Limb (tissue), 2 donors: ENCODE data around the gene TMPRSS3.
A peak's percentile ranks its signal among the peaks of the same experiment; 100 is the strongest.

ENCODE experiments used
- DNase-seq, 2 donors: peaks; one replicate each; pipeline ENCODE4 v3.0.0-alpha.2; 2016; ENCODE audit errors: extremely low spot score in 2 of 2

Gene TMPRSS3

DNA sequence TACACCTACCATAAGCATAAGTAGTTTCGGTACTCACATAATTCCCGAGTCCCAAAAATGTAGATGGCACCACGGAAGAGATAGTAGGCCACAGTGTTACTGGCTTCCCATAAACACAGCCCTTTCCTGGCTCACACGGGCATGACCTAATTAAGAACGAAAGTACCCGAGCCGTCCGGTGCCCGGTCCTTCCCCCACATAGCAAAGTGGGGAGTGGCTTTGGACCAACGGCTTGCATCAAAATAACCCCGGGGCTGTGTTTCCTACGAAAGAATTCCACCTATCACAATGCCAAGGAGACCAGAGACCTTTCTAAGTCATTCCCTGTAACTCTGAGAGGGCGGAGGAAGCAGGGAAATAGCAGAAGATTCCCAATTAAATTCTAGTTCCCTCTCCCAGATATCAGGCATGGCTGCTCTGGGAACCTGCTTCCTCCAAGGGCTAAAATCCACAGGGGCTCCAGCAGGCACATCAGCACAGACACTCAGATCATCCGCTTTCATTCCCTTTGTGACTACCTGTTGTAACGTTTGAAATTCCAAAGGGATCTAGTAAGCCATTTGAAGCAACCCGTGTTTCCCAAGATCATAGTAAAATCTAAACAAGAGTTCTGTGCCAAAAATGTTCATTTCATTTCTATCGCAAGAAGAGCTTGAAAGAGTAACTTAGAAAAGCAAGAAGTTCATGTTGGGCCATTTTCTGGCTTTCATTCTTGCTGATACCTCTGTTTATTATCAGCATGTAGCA, at the start of gene TMPRSS3:
Gene TMPRSS3 (minus strand): TSS at position 148 of the 747 bp plus-strand sequence. CDS start 635 bp downstream, outside the sequence.
- no peak for DNase-seq

DNA sequence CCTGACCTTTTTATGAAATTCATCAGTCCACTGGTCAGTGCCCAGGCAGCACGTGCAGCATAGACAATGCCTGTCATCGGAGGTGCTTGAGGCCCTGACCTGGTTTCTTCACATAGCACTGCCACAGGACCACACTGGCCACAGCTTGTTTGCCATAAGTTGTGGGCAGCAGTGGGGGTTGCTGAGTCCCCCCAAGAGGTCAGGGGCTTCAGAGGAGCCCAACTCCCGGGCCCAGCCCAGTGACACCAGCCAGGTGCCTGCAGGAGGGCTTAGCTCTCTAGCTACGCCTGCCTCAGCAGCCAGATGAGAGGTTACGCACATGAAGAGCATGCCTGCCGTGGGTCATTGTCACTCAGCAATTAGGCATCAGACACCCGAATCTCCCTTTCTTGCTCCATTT, 49.5 kb upstream of the TMPRSS3 start:
- DNase-seq: no peak

DNA sequence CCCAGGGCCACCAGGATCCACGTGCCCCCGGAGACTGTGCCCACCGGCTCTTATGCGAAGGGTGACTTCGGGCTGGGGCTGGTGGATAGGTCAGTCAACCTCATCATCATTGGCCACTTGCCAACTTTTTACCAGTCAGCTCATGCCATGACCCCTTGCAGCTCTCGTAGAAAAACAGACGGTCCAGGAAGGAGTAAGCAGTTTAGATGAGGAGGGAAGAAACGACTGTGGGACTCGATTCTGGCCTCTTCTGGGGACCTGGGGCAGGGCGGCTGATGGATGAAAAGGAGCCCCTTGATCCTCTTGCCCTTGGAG, 48.9 kb upstream of the TMPRSS3 start:
- DNase-seq: no peak

DNA sequence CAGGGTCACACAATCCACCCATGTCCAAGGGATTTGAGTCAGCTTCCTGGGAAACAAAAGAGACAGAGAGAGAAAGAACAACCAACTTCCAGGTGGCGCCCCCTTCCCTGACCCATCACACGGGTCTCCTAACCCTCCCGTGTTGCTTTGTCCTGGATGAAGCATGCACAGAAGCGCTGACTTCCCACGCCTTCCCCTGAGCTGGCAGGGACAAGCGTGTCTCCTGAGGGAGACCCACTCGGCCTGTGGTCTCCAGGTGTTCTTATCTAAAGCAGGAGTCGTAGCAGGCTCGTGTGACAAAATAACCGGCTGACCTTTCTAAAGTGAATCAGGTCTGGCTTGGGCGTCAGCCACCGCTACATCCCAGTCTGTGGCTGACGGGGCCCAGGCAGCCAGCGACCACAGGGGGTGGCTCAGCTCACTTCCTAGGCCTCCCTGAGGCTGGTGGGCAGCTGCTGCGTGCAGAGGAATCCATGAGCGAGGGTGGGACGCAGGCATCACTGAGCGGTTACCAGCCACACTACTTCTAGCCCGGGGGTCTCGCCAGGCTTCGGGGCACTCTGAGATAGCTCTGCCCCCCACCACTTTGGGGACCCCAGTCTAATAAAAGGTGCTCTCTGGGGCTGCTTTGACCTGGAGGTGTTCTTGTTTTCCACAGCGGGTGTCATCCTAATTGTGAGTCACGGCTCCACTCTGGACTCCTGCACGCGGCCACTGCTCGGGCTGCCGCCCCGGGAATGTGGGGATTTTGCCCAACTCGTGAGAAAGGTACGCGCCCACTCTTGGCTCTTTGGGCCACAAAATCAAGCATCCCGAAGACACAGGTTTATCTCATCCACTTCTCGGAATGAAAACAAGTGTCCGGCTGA, 48.3 kb upstream of the TMPRSS3 start:
- DNase-seq: no peak

DNA sequence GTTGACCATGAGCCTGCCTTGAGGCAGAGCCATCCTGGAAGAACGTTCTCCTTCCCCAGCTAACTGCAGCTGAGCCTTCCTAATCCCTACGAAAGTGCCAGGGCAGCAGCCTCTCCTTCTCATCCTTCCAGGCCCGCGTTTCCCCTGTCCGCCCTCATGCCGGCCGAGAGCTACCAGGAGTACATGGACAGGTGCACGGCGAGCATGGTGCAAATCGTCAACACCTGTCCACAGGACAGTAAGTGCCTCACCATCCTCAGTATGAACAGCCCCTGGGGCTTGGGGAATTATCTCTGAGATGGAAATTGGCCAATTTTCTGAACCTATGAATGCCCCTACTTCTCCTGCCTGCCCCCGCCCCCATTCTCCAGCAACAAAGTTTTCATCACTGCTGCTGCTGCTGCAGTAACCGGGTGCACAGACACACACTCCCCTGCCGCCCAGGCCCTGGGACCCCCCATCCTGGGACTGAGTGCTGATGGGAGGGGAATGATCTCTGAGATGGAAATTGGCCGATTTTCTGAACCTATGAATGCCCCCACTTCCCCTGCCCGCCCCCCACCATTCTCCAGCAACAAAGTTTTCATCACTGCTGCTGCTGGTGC, 47.4 kb upstream of the TMPRSS3 start:
- no peak for DNase-seq

DNA sequence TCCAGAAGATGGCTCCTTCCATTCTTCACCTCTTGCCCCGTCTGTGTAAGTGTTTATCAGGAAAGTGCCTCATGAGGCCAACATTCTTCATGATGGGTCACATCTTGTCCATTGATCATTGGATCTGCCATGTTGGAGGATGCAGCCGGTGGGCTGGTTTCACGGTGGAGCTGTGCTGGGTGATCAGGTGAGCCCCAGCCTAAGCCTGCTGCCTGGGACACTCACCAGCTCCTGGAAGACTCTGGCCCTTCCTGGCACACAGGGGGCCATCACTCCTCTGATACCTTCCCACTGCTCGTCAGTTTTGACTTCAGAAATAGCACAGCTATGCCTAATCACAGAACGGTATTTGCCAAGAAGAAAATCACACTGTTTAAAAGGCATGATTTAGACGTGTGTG, 46.1 kb upstream of the TMPRSS3 start:
- DNase-seq: no peak

DNA sequence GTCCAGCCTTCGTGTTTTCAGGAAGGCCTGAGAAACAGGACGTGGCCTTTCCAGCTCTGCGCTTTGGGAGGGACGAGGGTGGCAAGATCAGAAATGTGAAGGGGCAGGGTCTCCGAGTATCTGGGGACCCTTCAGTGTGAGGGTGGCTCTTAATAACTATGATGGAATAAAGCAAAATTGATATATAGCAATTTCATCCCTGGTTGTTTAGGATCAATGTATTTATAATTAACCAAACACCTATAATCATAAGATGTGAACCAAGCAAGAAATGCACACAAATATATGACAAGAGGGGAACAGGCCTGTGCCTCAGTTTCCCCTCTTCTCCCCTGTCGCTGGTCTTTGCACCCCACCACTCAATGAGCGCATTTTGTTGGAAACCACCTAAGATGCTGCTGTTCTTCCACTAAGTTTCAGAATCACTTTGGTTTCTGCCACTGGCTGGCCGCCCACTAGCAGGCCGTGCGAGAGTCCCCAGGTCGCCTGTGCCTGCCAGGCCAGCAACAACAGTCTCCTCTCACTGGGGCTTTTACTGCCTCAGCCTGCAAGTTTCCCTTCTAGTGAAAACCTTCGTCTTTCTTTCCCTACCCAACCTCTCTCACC, 44.4 kb upstream of the TMPRSS3 start:
- no peak for DNase-seq

DNA sequence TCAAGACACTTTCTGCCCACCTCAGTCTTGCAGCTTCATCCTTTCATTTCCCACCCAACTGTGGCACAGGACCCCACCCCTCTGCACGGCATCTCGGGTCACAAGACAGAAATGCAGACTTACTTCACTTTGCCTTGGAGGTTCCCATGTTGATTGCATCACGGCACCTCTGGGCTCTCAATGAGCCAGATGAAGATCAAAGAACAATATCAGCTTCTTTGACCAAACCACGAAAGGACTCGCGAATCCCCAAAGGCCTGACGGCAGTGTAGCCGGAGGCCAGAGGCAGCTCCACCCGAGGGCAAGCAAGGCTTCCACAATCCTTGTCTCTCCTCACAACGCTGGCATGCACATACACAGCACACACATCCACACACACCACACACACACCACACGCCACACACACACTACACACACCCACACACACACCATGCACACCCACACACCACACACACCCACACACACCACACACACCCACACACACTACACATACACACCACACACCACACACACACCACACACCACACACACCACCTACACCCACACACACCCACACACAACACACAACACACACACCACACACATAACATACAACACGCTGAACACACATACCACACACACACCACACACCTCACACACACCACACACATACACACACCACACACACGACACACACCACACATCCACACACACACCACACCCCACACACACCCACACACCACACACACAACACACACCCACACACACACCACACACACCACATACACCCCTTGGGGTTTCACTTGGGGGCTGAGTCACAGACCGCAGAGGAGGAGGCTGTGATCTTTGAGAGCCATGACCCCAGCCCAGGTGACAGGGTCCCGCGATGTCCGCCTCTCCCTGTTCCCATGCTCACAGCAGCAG, 43.7 kb upstream of the TMPRSS3 start:
- no peak for DNase-seq

DNA sequence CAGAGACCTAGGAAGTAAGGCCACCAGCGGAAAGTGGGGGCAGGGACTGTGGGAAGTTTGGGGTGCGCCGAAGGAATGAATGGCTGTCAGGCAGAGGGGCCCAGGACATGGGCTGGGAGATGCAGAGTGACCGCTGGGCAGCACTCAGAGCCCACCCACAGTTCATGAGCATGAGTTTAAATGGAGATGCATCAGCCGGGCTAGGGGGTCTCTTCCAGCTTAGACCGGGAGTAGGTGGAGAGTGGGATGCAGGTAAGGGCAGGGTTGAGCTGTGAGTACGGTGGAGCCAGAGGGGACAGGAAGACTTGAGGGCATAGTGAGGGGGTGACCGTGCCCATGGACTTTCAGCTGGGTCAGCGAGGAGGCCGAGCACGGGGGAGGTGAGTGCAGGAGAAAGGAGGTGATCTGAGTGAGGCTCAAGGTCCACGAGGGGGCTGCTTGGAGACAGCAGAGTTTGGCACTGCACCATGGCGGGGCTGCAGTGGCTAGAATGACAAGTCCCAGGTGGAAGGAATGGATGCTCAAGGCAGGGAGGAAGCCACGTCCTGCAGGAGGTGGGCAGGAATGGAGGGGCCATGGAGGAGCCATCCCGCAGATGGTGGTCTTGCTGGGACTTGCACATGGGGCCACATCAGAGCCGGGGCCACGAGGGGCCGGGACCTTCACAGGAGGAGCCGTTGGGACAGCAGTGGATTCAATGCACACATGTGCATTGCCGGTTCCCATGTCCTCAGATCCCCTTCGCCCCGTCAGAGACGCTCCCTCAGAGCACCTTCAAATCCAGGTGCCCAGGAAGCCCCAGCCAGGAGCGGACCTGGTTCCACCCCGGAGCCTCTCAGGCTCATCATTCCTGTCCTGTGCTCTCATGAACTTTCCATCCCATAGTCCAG, 42.7 kb upstream of the TMPRSS3 start:
- DNase-seq: no peak

DNA sequence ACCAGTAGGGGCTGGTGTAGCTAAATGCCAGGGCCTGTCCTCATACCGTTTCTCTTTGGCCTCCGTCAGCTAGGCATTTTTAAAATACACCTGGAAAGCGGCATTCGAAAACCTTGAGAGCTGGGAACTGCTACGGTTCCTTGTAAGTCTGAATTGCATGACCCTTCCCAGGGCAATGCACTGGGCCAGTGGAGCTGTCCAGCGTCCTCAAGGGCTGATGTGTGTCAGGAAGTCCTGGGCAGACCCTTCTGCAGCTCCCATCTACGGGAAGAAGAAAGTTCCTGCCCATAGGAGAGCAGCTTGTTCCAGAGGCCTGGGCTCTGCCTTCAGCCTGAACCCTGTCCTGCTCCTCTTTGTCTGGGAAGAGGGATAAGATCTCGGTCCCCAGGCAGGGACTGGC, 41.9 kb upstream of the TMPRSS3 start:
- DNase-seq: peak in 1 of 2 donors; percentile 16

DNA sequence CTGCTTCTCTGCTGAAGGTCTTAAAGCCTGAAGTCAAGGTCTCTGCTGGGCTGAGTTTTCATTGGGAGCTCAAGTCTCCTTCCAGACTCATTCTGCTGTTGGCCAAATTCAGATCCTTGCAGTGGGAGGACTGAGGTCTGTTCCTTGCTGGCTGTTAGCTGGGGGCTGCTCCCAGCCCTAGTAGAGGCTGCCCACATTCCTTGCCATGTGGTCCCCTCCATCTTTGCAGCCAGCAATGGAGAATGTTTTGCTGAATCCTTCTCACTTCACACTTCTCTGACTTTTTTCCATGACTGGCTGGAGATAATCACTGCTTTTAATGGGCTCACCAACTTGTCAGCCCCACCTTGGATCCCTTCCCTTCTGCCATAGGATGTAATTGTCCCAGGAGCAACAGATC, 41.1 kb upstream of the TMPRSS3 start:
- no peak for DNase-seq

DNA sequence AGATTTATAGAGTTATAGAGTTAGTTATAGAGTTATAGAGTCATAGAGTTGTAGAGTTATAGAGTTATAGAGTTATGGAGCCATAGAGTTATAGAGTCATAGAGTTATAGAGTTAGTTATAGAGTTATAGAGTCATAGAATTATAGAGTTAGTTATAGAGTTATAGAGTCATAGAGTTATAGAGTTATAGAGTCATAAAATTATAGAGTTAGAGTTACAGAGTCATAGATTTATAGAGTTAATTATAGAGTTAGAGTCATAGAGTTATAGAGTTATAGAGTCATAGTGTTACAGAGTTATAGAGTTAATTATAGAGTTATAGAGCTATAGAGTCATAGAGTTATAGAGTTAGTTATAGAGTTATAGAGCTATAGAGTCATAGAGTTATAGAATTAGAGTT, 40.0 kb upstream of the TMPRSS3 start:
- DNase-seq: no peak

DNA sequence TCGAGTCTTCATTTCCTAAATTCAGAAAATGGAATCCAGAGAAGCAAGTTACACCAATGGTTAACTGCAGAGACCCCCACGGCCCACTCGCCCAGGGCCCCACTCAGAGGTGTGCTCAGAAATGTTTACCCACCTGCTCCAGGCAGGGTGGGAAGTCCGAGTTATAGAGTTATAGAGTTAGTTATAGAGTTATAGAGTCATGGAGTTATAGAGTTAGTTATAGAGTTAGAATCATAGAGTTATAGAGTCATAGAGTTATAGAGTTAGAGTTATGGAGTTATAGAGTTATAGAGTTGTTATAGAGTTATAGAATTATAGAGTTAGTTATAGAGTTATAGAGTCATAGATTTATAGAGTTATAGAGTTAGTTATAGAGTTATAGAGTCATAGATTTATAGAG, 39.5 kb upstream of the TMPRSS3 start:
- DNase-seq: no peak

DNA sequence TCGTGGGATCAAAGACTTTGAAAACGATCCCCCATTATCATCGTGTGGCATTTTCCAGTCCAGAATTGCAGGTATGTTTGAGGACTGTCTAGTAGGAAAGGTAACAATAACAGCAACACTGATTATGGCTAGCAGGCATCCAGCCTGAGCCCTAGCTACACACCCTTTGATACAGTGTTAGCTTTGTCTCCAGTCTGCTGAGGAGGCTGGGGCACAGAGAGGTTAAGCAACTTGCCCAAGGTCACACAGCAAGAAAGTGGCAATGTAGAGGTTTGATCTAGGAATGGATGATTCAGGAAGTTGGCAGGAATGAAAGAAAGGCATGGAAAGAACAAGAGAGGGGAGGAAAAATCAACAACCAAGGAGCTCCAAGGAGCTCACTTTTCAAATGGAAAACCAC, 39.0 kb upstream of the TMPRSS3 start:
- DNase-seq: no peak

DNA sequence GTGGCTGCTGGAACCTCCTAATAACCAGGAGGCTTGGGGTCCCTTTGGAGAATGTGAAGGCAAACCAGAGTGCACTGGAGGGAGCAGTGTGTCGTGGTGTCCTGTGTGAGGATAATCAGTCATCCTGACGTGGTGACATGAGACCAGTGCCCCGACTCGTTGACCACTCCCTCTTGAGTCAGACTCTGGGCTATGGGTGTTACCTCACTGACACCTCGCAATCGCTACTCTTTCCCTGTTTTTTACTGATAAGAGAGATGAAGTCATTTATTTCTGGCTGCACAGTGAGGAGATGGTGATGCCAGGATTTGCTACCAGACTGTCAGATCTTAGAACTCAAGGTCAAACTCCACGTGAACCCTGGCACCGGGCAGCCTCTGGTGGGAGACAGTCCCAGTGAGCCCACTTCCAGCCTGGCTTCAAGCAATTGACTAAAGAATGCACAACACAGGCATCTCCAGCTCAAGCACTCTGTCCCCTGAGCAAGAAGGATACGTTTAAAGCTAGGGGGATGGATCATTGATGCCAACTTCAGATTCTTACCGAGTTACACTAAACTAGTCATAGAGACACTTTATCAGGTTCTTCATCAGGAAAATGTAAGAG, 38.2 kb upstream of the TMPRSS3 start:
- DNase-seq: no peak

DNA sequence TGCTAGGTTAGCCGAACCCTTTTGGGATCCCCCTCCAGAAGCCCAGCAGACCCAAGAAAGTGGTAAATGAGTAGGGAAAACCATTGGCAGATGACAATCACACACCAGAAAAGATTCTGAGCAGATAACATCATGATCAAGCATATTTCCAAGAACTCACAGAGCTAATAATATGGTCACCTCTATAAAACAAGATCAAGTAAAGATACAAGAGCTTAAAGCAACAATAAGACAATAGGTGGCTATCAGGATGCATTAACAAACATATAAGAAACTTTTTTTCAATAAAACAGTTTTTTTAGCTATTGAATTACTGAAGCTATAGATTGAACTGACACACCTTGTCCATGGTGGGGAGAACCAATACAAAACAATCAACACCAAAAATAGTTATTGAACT, 36.8 kb upstream of the TMPRSS3 start:
- no peak for DNase-seq

DNA sequence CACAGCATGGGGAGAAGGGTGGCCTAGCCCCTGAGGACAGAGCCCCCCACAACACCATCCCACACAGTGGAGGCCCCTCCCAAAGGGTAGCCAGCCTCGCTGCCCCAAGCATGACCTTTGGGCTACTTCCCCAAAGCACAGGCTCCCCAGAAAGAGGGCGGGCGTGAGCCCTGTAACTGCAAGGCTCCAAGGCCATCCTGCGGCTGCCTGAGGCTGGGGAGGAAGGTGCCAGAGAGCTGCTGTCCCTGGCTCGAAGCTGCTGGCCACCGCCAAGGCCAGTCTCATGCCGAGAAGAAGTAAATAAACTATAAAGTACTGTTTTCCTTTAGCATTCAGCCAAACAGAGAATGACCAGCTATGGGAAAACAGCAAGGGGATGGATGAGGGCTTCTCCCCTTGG, 35.3 kb upstream of the TMPRSS3 start:
- no peak for DNase-seq

DNA sequence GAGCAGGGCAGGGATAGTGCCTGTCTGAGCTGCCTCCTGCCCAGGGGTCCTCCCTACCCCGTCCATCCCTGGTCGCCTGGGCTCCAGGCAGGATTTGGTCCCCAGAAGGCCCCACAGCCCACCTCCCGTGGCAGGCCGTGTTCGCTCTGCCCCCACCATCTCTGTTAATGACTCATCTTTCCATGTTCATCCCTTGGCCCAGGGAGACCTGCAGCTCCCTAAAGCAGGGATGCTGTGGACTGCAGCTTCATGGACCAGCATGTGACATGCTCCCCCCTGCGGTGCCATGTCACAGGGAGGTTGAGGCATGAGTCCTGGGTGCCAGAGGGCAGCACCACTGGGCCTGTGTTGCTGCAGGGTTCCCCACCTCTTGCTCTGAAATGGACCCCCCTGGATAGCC, 34.7 kb upstream of the TMPRSS3 start:
- DNase-seq: no peak

DNA sequence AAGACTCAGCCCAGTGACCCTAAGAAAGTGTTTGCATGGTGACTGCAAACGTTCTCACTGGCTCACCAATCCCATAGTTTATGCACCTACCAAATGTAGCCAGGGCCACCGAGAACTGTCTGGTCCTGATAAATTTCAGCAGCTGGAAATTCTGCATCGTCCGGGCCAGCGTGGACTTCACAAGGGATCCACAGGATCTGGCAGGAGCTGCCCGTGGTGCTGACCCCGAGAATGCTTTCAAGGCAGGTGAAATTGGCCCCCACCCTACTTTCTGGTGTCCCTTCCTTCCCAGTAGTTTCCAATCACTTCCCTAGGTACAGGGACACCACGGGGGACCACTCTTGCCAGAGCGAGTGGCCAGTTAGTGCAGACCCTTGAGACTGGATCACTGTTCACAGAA, 34.0 kb upstream of the TMPRSS3 start:
- DNase-seq: no peak

DNA sequence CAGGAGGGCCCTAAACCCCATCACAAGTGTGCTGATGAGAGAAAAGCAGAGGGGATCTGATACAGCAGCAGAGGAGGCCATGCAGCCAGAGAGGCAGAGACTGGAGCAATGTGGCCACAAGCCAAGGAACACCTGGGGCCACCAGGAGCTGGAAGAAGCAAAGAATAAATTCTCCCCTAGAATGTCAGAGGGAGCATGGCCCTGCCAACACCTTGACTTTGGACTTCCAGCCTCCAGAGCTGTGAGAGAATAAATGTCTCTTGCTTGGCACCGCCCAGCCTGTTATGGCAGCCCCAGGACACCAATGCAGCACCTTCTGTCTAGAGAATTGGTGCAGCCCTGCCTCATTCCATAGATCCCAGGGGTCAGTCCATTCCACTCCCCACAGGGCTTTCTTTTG, 33.2 kb upstream of the TMPRSS3 start:
- DNase-seq: no peak
